GM23338 (cell line): ENCODE data around the gene ACYP2. TPM values are rescaled to one million over a fixed set of nuclear protein-coding genes. Genes with fewer than 3 reads are reported as not detected.

Experiments
- ATAC-seq: fragments of 200-7000 bp; cut with Tn5 transposase; 3 replicates; pipeline ENCODE4 v1.9.1; 2020
- DNase-seq: peaks from one replicate; pipeline ENCODE4 v3.0.0-alpha.2; 2015; ENCODE audit warnings: low spot score
- H2AFZ ChIP-seq: fragments of 200-600 bp; sonication (generic); 2 replicates; pipeline ENCODE4 v1.8.0; 2016; ENCODE audit warnings: antibody characterized with exemption, mild to moderate bottlenecking, moderate library complexity
- H3F3A ChIP-seq: fragments of 200-600 bp; sonication (generic); replicated peaks from 2 replicates; pipeline ENCODE4 v1.8.0; 2017; ENCODE audit warnings: antibody characterized with exemption, mixed run types, low read depth
- H3K27ac ChIP-seq: fragments of 200-600 bp; sonication (generic); 2 replicates; pipeline ENCODE4 v1.6.1; 2016; ENCODE audit warnings: low read depth
- H3K27me3 ChIP-seq: fragments of 200-600 bp; sonication (generic); 2 replicates; pipeline ENCODE4 v1.8.0; 2016; ENCODE audit warnings: mild to moderate bottlenecking, mixed run types, moderate library complexity; ENCODE audit not compliant: insufficient read depth
- H3K36me3 ChIP-seq: fragments of 200-600 bp; sonication (generic); 2 replicates; pipeline ENCODE4 v1.8.0; 2016; ENCODE audit warnings: mild to moderate bottlenecking; ENCODE audit not compliant: insufficient read depth
- H3K4me1 ChIP-seq: fragments of 200-600 bp; sonication (generic); 2 replicates; pipeline ENCODE4 v1.8.0; 2016; ENCODE audit warnings: mild to moderate bottlenecking, moderate library complexity; ENCODE audit not compliant: insufficient read depth
- H3K4me2 ChIP-seq: fragments of 200-600 bp; sonication (generic); 2 replicates; pipeline ENCODE4 v1.7.1; 2017; ENCODE audit warnings: mixed run types
- H3K4me3 ChIP-seq: fragments of 200-600 bp; sonication (generic); 2 replicates; pipeline ENCODE4 v1.6.1; 2016; ENCODE audit warnings: mixed run types
- H3K79me2 ChIP-seq: fragments of 200-600 bp; sonication (generic); replicated peaks from 2 replicates; pipeline ENCODE4 v1.8.0; 2017; ENCODE audit warnings: mild to moderate bottlenecking; ENCODE audit not compliant: insufficient read depth
- H3K9me2 ChIP-seq: fragments of 200-600 bp; sonication (generic); 2 replicates; pipeline ENCODE4 v1.8.0; 2017; ENCODE audit not compliant: insufficient read depth
- H4K20me1 ChIP-seq: fragments of 200-600 bp; sonication (generic); replicated peaks from 2 replicates; pipeline ENCODE4 v1.8.0; 2017; ENCODE audit warnings: mild to moderate bottlenecking; ENCODE audit not compliant: insufficient read depth
- H3K27ac Mint-ChIP-seq: 2 replicates; pipeline ENCODE4 v1.8.0; 2020; ENCODE audit warnings: inconsistent platforms, mild to moderate bottlenecking, moderate library complexity, mixed read lengths
- H3K27me3 Mint-ChIP-seq: 3 replicates; pipeline ENCODE4 v1.8.0; 2022; ENCODE audit warnings: low read depth, mild to moderate bottlenecking, moderate library complexity, mixed read lengths, inconsistent platforms; ENCODE audit not compliant: insufficient read depth, poor library complexity
- H3K36me3 Mint-ChIP-seq: 3 replicates; pipeline ENCODE4 v1.8.0; 2021; ENCODE audit warnings: low read depth, mild to moderate bottlenecking, inconsistent platforms, moderate library complexity, mixed read lengths
- H3K4me1 Mint-ChIP-seq: 3 replicates; pipeline ENCODE4 v1.8.0; 2020; ENCODE audit warnings: mild to moderate bottlenecking, inconsistent platforms, mixed read lengths
- H3K4me3 Mint-ChIP-seq: 3 replicates; pipeline ENCODE4 v1.8.0; 2021; ENCODE audit warnings: moderate library complexity, mild to moderate bottlenecking, inconsistent platforms, mixed read lengths
- H3K9me3 Mint-ChIP-seq: 3 replicates; pipeline ENCODE4 v1.8.0; 2020; ENCODE audit warnings: moderate library complexity, mild to moderate bottlenecking, inconsistent platforms, mixed read lengths
- CREB1 ChIP-seq: fragments of 250-450 bp; sonication (Bioruptor Pico); IDR thresholded peaks from 2 replicates; pipeline ENCODE4 v1.5.0; 2020; ENCODE audit warnings: low read depth, mild to moderate bottlenecking, moderate library complexity
- EZH2phosphoT487 ChIP-seq: fragments of 200-600 bp; sonication (generic); IDR thresholded peaks from one replicate; pipeline ENCODE4 v1.8.1; 2018; ENCODE audit warnings: antibody characterized with exemption; ENCODE audit not compliant: unreplicated experiment
- JUNB ChIP-seq: IDR thresholded peaks from one replicate; pipeline ENCODE4 v1.6.1; 2016; ENCODE audit warnings: antibody characterized with exemption; ENCODE audit not compliant: unreplicated experiment
- NANOG ChIP-seq: IDR thresholded peaks from 2 replicates; pipeline ENCODE4 v1.6.1; 2016; ENCODE audit warnings: antibody characterized with exemption, borderline replicate concordance
- POLR2AphosphoS5 ChIP-seq: IDR thresholded peaks from 2 replicates; pipeline ENCODE4 v1.6.1; 2016; ENCODE audit warnings: antibody characterized with exemption, low read depth
- REST ChIP-seq: IDR thresholded peaks from one replicate; pipeline ENCODE4 v1.6.1; 2018; ENCODE audit warnings: antibody characterized with exemption; ENCODE audit not compliant: unreplicated experiment
- STAT1 ChIP-seq: IDR thresholded peaks from one replicate; pipeline ENCODE4 v1.6.1; 2016; ENCODE audit warnings: antibody characterized with exemption; ENCODE audit not compliant: unreplicated experiment
- ZNF114 ChIP-seq: fragments of 250-450 bp; sonication (Bioruptor Pico); IDR thresholded peaks from 2 replicates; pipeline ENCODE4 v1.5.0; 2020; ENCODE audit warnings: mild to moderate bottlenecking, moderate library complexity
- ZNF331 ChIP-seq: fragments of 250-450 bp; sonication (Bioruptor Pico); IDR thresholded peaks from 2 replicates; pipeline ENCODE4 v1.5.0; 2020; ENCODE audit warnings: low read depth, mild to moderate bottlenecking, moderate library complexity
- polyA plus RNA-seq: library from polyadenylated mRNA; unstranded; fragments of >200 nt; fragmentation: Nextera tagmentation; extraction: Ambion mirVana; gene quantifications from 2 replicates; pipeline ENCODE4 v1.2.1, GENCODE V29; 2016
- total RNA-seq: library from RNA; depleted of rRNA; stranded (reverse); fragments of >200 nt; shearing (Covaris generic); gene quantifications from 2 replicates; pipeline ENCODE4 v1.2.3, GENCODE V29; 2014
- TF ChIP-seq, protein P1 (sequence below), 2 experiments: fragments of 200-600 bp in 1 of 2; sonication (generic) in 1 of 2; conservative IDR thresholded peaks; 2 replicates each; pipeline versions ENCODE4 v1.5.1 to v1.6.1; 2016 to 2017; ENCODE audit warnings: antibody characterized with exemption in 2 of 2, low read depth in 2 of 2, mild to moderate bottlenecking in 2 of 2, moderate library complexity in 1 of 2
- TF ChIP-seq, protein P2 (sequence below): fragments of 250-450 bp; sonication (Bioruptor Pico); IDR thresholded peaks from 2 replicates; pipeline ENCODE4 v1.5.0; 2020; ENCODE audit warnings: mild to moderate bottlenecking, moderate library complexity

Gene ACYP2
- total and polyA plus RNA-seq, 2 experiments from 2014 or later = 2.3 to 15.5 TPM

DNA sequence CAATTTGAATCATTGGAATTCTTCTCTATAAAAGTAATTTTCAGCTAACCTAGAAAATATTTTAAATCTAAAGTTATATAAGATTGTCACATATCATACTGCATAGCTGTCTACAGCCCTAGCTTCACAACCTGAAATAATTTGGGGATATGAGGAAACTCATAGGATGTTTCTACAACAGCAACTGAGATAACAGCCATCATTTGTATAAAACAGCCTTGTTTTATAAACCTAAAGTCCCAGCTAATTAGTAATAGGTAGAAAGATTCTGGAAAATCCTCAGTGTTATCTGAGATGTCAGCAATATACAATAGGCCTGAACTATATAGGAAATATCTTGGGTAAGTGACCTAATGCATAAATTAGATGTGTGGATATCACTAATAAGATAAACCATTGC, 188.2 kb downstream of the ACYP2 start:
- ATAC-seq = no peak
- Histone ChIP-seq H3K27me3 (no peaks in the 10 kb centered on the region), H3K9me2 (no peaks in the 10 kb centered on the region), H2AFZ (no peak overlapping the region), H3K27ac (no peak overlapping the region), H3K36me3 (no peaks in the 10 kb centered on the region), H3K4me2 (no peak overlapping the region), H3K4me3 (no peak overlapping the region), H3K79me2 (no peaks in the 10 kb centered on the region), H3F3A (no peaks in the 10 kb centered on the region), H3K4me1 (no peaks in the 10 kb centered on the region), H4K20me1 (no peaks in the 10 kb centered on the region)
- DNase-seq = no peak
- no peak overlapping the region for H3K27ac Mint-ChIP-seq
- H3K4me3 Mint-ChIP-seq = no peak overlapping the region
- no peaks in the 10 kb centered on the region for H3K4me1 Mint-ChIP-seq
- no peaks in the 10 kb centered on the region; the same call in 1 of the 3 replicates for H3K9me3 Mint-ChIP-seq
- TF ChIP-seq ZNF114 (CRISPR knock-in tag) = no peak
- no peak for TF ChIP-seq EZH2phosphoT487
- TF ChIP-seq POLR2AphosphoS5 = no peak
- H3K27me3 Mint-ChIP-seq = no peaks in the 10 kb centered on the region
- H3K36me3 Mint-ChIP-seq = no peaks in the 10 kb centered on the region

GRCh38 chr2:54306556-54306955, 191.1 kb downstream of the ACYP2 start:
- Histone ChIP-seq H3K4me3 (no peak overlapping the region), H3K27ac (no peak overlapping the region), H4K20me1 (no peaks in the 10 kb centered on the region), H3K36me3 (no peaks in the 10 kb centered on the region), H3F3A (no peaks in the 10 kb centered on the region), H3K4me2 (no peak overlapping the region), H2AFZ (no peak overlapping the region), H3K4me1 (no peaks in the 10 kb centered on the region), H3K9me2 (no peaks in the 10 kb centered on the region), H3K79me2 (no peaks in the 10 kb centered on the region), H3K27me3 (no peaks in the 10 kb centered on the region)
- DNase-seq (no peak), ATAC-seq (no peak)
- Mint-ChIP-seq H3K4me3 (no peak overlapping the region), H3K9me3 (no peaks in the 10 kb centered on the region; the same call in 2 of the 3 replicates), H3K27me3 (no peaks in the 10 kb centered on the region), H3K36me3 (no peaks in the 10 kb centered on the region), H3K27ac (no peak overlapping the region), H3K4me1 (no peaks in the 10 kb centered on the region)
- TF ChIP-seq CREB1 (CRISPR knock-in tag) (no peak), STAT1 (no peak), ZNF114 (CRISPR knock-in tag) (no peak), ZNF331 (CRISPR knock-in tag) (no peak), NANOG (no peak), EZH2phosphoT487 (no peak), REST (no peak), JUNB (no peak)
- TF ChIP-seq, protein P1, sequence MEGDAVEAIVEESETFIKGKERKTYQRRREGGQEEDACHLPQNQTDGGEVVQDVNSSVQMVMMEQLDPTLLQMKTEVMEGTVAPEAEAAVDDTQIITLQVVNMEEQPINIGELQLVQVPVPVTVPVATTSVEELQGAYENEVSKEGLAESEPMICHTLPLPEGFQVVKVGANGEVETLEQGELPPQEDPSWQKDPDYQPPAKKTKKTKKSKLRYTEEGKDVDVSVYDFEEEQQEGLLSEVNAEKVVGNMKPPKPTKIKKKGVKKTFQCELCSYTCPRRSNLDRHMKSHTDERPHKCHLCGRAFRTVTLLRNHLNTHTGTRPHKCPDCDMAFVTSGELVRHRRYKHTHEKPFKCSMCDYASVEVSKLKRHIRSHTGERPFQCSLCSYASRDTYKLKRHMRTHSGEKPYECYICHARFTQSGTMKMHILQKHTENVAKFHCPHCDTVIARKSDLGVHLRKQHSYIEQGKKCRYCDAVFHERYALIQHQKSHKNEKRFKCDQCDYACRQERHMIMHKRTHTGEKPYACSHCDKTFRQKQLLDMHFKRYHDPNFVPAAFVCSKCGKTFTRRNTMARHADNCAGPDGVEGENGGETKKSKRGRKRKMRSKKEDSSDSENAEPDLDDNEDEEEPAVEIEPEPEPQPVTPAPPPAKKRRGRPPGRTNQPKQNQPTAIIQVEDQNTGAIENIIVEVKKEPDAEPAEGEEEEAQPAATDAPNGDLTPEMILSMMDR (conservative IDR thresholded peaks at IDR 0.05; ENCODE audit: low read depth in 2 of 2) = no peak
- TF ChIP-seq, protein P2, sequence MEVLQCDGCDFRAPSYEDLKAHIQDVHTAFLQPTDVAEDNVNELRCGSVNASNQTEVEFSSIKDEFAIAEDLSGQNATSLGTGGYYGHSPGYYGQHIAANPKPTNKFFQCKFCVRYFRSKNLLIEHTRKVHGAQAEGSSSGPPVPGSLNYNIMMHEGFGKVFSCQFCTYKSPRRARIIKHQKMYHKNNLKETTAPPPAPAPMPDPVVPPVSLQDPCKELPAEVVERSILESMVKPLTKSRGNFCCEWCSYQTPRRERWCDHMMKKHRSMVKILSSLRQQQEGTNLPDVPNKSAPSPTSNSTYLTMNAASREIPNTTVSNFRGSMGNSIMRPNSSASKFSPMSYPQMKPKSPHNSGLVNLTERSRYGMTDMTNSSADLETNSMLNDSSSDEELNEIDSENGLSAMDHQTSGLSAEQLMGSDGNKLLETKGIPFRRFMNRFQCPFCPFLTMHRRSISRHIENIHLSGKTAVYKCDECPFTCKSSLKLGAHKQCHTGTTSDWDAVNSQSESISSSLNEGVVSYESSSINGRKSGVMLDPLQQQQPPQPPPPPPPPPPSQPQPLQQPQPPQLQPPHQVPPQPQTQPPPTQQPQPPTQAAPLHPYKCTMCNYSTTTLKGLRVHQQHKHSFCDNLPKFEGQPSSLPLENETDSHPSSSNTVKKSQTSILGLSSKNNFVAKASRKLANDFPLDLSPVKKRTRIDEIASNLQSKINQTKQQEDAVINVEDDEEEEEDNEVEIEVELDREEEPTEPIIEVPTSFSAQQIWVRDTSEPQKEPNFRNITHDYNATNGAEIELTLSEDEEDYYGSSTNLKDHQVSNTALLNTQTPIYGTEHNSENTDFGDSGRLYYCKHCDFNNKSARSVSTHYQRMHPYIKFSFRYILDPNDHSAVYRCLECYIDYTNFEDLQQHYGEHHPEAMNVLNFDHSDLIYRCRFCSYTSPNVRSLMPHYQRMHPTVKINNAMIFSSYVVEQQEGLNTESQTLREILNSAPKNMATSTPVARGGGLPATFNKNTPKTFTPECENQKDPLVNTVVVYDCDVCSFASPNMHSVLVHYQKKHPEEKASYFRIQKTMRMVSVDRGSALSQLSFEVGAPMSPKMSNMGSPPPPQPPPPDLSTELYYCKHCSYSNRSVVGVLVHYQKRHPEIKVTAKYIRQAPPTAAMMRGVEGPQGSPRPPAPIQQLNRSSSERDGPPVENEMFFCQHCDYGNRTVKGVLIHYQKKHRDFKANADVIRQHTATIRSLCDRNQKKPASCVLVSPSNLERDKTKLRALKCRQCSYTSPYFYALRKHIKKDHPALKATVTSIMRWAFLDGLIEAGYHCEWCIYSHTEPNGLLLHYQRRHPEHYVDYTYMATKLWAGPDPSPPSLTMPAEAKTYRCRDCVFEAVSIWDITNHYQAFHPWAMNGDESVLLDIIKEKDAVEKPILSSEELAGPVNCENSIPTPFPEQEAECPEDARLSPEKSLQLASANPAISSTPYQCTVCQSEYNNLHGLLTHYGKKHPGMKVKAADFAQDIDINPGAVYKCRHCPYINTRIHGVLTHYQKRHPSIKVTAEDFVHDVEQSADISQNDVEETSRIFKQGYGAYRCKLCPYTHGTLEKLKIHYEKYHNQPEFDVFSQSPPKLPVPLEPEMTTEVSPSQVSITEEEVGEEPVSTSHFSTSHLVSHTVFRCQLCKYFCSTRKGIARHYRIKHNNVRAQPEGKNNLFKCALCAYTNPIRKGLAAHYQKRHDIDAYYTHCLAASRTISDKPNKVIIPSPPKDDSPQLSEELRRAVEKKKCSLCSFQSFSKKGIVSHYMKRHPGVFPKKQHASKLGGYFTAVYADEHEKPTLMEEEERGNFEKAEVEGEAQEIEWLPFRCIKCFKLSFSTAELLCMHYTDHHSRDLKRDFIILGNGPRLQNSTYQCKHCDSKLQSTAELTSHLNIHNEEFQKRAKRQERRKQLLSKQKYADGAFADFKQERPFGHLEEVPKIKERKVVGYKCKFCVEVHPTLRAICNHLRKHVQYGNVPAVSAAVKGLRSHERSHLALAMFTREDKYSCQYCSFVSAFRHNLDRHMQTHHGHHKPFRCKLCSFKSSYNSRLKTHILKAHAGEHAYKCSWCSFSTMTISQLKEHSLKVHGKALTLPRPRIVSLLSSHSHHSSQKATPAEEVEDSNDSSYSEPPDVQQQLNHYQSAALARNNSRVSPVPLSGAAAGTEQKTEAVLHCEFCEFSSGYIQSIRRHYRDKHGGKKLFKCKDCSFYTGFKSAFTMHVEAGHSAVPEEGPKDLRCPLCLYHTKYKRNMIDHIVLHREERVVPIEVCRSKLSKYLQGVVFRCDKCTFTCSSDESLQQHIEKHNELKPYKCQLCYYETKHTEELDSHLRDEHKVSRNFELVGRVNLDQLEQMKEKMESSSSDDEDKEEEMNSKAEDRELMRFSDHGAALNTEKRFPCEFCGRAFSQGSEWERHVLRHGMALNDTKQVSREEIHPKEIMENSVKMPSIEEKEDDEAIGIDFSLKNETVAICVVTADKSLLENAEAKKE = no peak
